SK-MEL-5 (cell line): ENCODE data around the gene GPR108. TPM values are rescaled to one million over a fixed set of nuclear protein-coding genes. Genes with fewer than 3 reads are reported as not detected.
"Not testable (repeated sequence)": the region's sequence is repeated elsewhere in the genome, so short reads cannot be mapped to it uniquely, and the experiment has no call there.

Source experiments
- DNase-seq: peaks from one replicate; pipeline ENCODE4 v3.0.0-alpha.2; 2016; ENCODE audit warnings: low read depth, low spot score
- in situ Hi-C: cut with HindIII; loops from 2 replicates; pipeline ENCODE4 v1.10.0; 2016; ENCODE audit warnings: low sequenced_read_pairs, high pct_unique_total_duplicates, low pct_unique_long_range_greater_than_20kb
- polyA plus RNA-seq, 2 experiments: library from polyadenylated mRNA; depleted of rRNA; stranded (reverse); fragments of >200 nt; gene quantifications; 2 replicates each; pipeline ENCODE4 v1.2.3, GENCODE V29; 2015
- total RNA-seq: library from RNA; depleted of rRNA; stranded (reverse); fragments of >200 nt; shearing (Covaris generic); gene quantifications from 2 replicates; pipeline ENCODE4 v1.2.3, GENCODE V29; 2014; rRNA removed

GPR108 gene
- total RNA-seq = 49.4 and 56.8 TPM in 2 replicates
- polyA plus RNA-seq (2015; cell fraction: cytosol; rRNA removed) = 64.6 and 68.4 TPM in 2 replicates
- polyA plus RNA-seq (2015; cell fraction: nucleus; rRNA removed) = 146 and 154 TPM in 2 replicates

- peak; percentile 99 for DNase-seq
- in situ Hi-C loops = no loop called here
These were observed at the start of gene GPR108 for GRCh38 chr19:6737284-6737872. Gene GPR108 (minus strand): TSS chr19:6737580. CDS start chr19:6737576, 4 bp downstream.

GRCh38 chr19:6779206-6779605 is 41.8 kb upstream of the GPR108 start:
- in situ Hi-C loops = no loop called here
- DNase-seq = no peak

- in situ Hi-C loops = no loop called here
- no peak for DNase-seq
These were observed 41.0 kb upstream of the GPR108 start for GRCh38 chr19:6778386-6778785.

- in situ Hi-C loops = no loop called here
- no peak for DNase-seq
These were observed 40.1 kb upstream of the GPR108 start for GRCh38 chr19:6777434-6777833.

GRCh38 chr19:6776999-6777398 is 39.6 kb upstream of the GPR108 start:
- in situ Hi-C loops = no loop called here
- no peak for DNase-seq

GRCh38 chr19:6776045-6776444 is 38.7 kb upstream of the GPR108 start:
- DNase-seq, in situ Hi-C loops: not testable (repeated sequence)

GRCh38 chr19:6774821-6775707 is 37.7 kb upstream of the GPR108 start:
- DNase-seq = no peak
- in situ Hi-C loops = no loop called here

- DNase-seq = no peak
- in situ Hi-C loops = no loop called here
These were observed 36.0 kb upstream of the GPR108 start for GRCh38 chr19:6773323-6773931.

GRCh38 chr19:6772866-6773322 is 35.5 kb upstream of the GPR108 start:
- no peak for DNase-seq
- in situ Hi-C loops = no loop called here

- DNase-seq = no peak
- in situ Hi-C loops = no loop called here
These were observed 34.9 kb upstream of the GPR108 start, which contains the start of gene VAV1 for GRCh38 chr19:6772028-6772865. Gene VAV1 (plus strand): TSS chr19:6772708. CDS start chr19:6772808, 100 bp downstream.

GRCh38 chr19:6771648-6772027 is 34.3 kb upstream of the GPR108 start:
- in situ Hi-C loops, DNase-seq: not testable (repeated sequence)

GRCh38 chr19:6769006-6769619 is 31.7 kb upstream of the GPR108 start:
- DNase-seq = peak; percentile 52
- in situ Hi-C loops = no loop called here

- in situ Hi-C loops = no loop called here
- no peak for DNase-seq
These were observed 30.9 kb upstream of the GPR108 start for GRCh38 chr19:6768236-6768785.

- in situ Hi-C loops = no loop called here
- DNase-seq = peak; percentile 79
These were observed 30.2 kb upstream of the GPR108 start, which contains the start of gene SH2D3A for GRCh38 chr19:6767357-6768235. Gene SH2D3A (minus strand): TSS chr19:6767435. CDS start chr19:6763748, 3,687 bp downstream.

- in situ Hi-C loops = no loop called here
- DNase-seq = no peak
These were observed 29.6 kb upstream of the GPR108 start for GRCh38 chr19:6767081-6767356.
